HT1080 (cell line): Measurements from ENCODE around the gene ZBTB26. TPM values are rescaled to one million over a fixed set of nuclear protein-coding genes. Genes with fewer than 3 reads are reported as not detected.
A peak's percentile ranks its signal among the peaks of the same experiment; 100 is the strongest.
"Not testable (repeated sequence)": the region's sequence is repeated elsewhere in the genome, so short reads cannot be mapped to it uniquely, and the experiment has no call there.

Experiments used
- DNase-seq: peaks from one replicate; pipeline ENCODE4 v3.0.0-alpha.2; 2015; ENCODE audit warnings: low read depth
- small RNA-seq: library from RNA; depleted of rRNA; stranded (forward); fragments of <200 nt; gene quantifications from one replicate; pipeline ENCODE3, GENCODE V24; 2014
- total RNA-seq: library from RNA; depleted of rRNA; stranded (reverse); fragments of >200 nt; shearing (Covaris generic); gene quantifications from 2 replicates; pipeline ENCODE4 v1.2.3, GENCODE V29; 2014; rRNA removed

ZBTB26 gene
- total RNA-seq, 1 experiment from 2014 or later, result 5.4 TPM

- no peak for DNase-seq
These were observed 1.4 kb downstream of the ZBTB26 start for GRCh38 chr9:122929796-122930354.

- DNase-seq, result no peak
These were observed 7.4 kb downstream of the ZBTB26 start for GRCh38 chr9:122923947-122924346.

- DNase-seq, result no peak
These were observed 8.6 kb downstream of the ZBTB26 start for GRCh38 chr9:122922713-122923112.

- DNase-seq, result no peak
These were observed 13.0 kb downstream of the ZBTB26 start for GRCh38 chr9:122918310-122918709.

GRCh38 chr9:122912964-122913673, 18.2 kb downstream of the ZBTB26 start, which contains the start of gene ZBTB6:
TSS of gene ZBTB6 (minus strand) at chr9:122913323. CDS start at chr9:122912072, 1,251 bp downstream.
- DNase-seq, result peak; percentile 89

- DNase-seq, result no peak
These were observed 18.7 kb downstream of the ZBTB26 start for GRCh38 chr9:122912671-122912963.

- not testable (repeated sequence) for DNase-seq
These were observed 25.2 kb downstream of the ZBTB26 start for GRCh38 chr9:122906122-122906521.

- DNase-seq, result peak; percentile 99
These were observed 26.2 kb downstream of the ZBTB26 start, which contains the start of gene RC3H2 for GRCh38 chr9:122904823-122905710. TSS of gene RC3H2 (minus strand) at chr9:122905359. CDS start at chr9:122897509, 7,850 bp downstream.

GRCh38 chr9:122904466-122904822, 26.9 kb downstream of the ZBTB26 start:
- DNase-seq, result peak; percentile 50

GRCh38 chr9:122900791-122901190, 30.5 kb downstream of the ZBTB26 start:
- peak; percentile 39 for DNase-seq

GRCh38 chr9:122897969-122898368, 33.3 kb downstream of the ZBTB26 start:
- no peak for DNase-seq

GRCh38 chr9:122888480-122888879, 42.8 kb downstream of the ZBTB26 start:
- DNase-seq, result no peak

GRCh38 chr9:122883125-122883524, 48.2 kb downstream of the ZBTB26 start:
- no peak for DNase-seq

- DNase-seq, result no peak
These were observed 51.9 kb downstream of the ZBTB26 start for GRCh38 chr9:122879443-122879842.

- no peak for DNase-seq
These were observed 55.8 kb downstream of the ZBTB26 start for GRCh38 chr9:122875523-122875922.

GRCh38 chr9:122867276-122867675, 64.0 kb downstream of the ZBTB26 start:
- not testable (repeated sequence) for DNase-seq

GRCh38 chr9:122866079-122866478, 65.2 kb downstream of the ZBTB26 start:
- DNase-seq, result no peak

Small RNA genes within 50 kb of the gene (small RNA-seq; reads per million reads assigned to genes)
- gene RNY1P15 (not detected), gene SNORD90 (219 reads per million, percentile 97 among the genes with 10 or more reads in this experiment)

Other genes starting within 250 kb of the ZBTB26 start
- gene OR1L4, start 207.5 kb downstream of the ZBTB26 start, total RNA-seq, result not detected in 2 replicates
- gene OR1L6, start 189.2 kb downstream of the ZBTB26 start, total RNA-seq, result not detected in 2 replicates
- gene OR5C1, start 142.6 kb downstream of the ZBTB26 start, total RNA-seq, result not detected in 2 replicates
- gene OR1K1, start 131.4 kb downstream of the ZBTB26 start, total RNA-seq, result not detected in 2 replicates
- gene PDCL, start 102.9 kb downstream of the ZBTB26 start, total RNA-seq, result 21.8 and 25.1 TPM in 2 replicates
- 32.0 and 33.7 TPM in 2 replicates for gene RC3H2, start 26.2 kb downstream of the ZBTB26 start, total RNA-seq
- 7.3 and 13.0 TPM in 2 replicates for gene ZBTB6, start 18.2 kb downstream of the ZBTB26 start, total RNA-seq
- 15.1 and 20.2 TPM in 2 replicates for gene RABGAP1, start 9.5 kb upstream of the ZBTB26 start, total RNA-seq
- 0.55 TPM in 1 of 2 replicates, not detected in the other for gene GPR21, start 102.2 kb upstream of the ZBTB26 start, total RNA-seq